Liver (tissue), 9 donors: ENCODE results near the gene CLNS1A. TPM values are rescaled to one million over a fixed set of nuclear protein-coding genes. Genes with fewer than 3 reads are reported as not detected.

Experiments used
- DNase-seq: peaks from one replicate; pipeline ENCODE4 v3.0.0-alpha.2; 2017; ENCODE audit warnings: low spot score
- H3K27ac ChIP-seq, 2 donors: one replicate each; pipeline ENCODE4 v1.7.0; 2013; ENCODE audit warnings: inconsistent platforms in 2 of 2, low read length in 2 of 2, control low read depth in 1 of 2, low read depth in 1 of 2, mild to moderate bottlenecking in 1 of 2
- H3K27me3 ChIP-seq, 4 donors: one replicate each; pipeline versions ENCODE4 v1.6.1 to v1.7.0; 2013; ENCODE audit warnings: low read length in 3 of 4, inconsistent platforms in 1 of 4, mild to moderate bottlenecking in 1 of 4, moderate library complexity in 1 of 4; ENCODE audit not compliant: control insufficient read depth in 4 of 4, insufficient read depth in 4 of 4
- H3K36me3 ChIP-seq, 4 donors: one replicate each; pipeline versions ENCODE4 v1.6.1 to v1.7.0; 2013; ENCODE audit warnings: low read length in 3 of 4, mild to moderate bottlenecking in 3 of 4, low read depth in 1 of 4, moderate library complexity in 1 of 4; ENCODE audit not compliant: control insufficient read depth in 4 of 4, insufficient read depth in 3 of 4
- H3K4me1 ChIP-seq, 4 donors: one replicate each; pipeline versions ENCODE4 v1.6.1 to v1.7.0; 2013; ENCODE audit warnings: low read length in 3 of 4, mild to moderate bottlenecking in 3 of 4, moderate library complexity in 1 of 4; ENCODE audit not compliant: control insufficient read depth in 4 of 4, insufficient read depth in 4 of 4
- H3K4me3 ChIP-seq, 3 donors: one replicate each; pipeline versions ENCODE4 v1.6.1 to v1.7.0; 2013; ENCODE audit warnings: low read length in 3 of 3, control low read depth in 1 of 3, low read depth in 1 of 3, mild to moderate bottlenecking in 1 of 3
- H3K9ac ChIP-seq, 2 donors: one replicate each; pipeline ENCODE4 v1.7.0; 2013; ENCODE audit warnings: low read length in 2 of 2, mild to moderate bottlenecking in 2 of 2, moderate library complexity in 2 of 2, control low read depth in 1 of 2, low read depth in 1 of 2
- H3K9me3 ChIP-seq, 4 donors: one replicate each; pipeline versions ENCODE4 v1.6.1 to v1.7.0; 2013; ENCODE audit warnings: low read length in 3 of 4; ENCODE audit not compliant: control insufficient read depth in 4 of 4
- ATF3 ChIP-seq: IDR thresholded peaks from 2 replicates; pipeline ENCODE4 v1.6.1; 2016; ENCODE audit warnings: antibody characterized with exemption
- FOXA1 ChIP-seq: IDR thresholded peaks from 2 replicates; pipeline ENCODE4 v1.6.1; 2016; ENCODE audit warnings: antibody characterized with exemption
- FOXA2 ChIP-seq: IDR thresholded peaks from 2 replicates; pipeline ENCODE4 v1.6.1; 2016; ENCODE audit warnings: antibody characterized with exemption
- GABPA ChIP-seq, 2 donors: IDR thresholded peaks in 1 of 2; conservative IDR thresholded peaks in 1 of 2; 2 replicates each; pipeline ENCODE4 v1.6.1; 2016; ENCODE audit warnings: antibody characterized with exemption in 2 of 2, mild to moderate bottlenecking in 1 of 2, moderate library complexity in 1 of 2
- HNF4A ChIP-seq, 2 donors: conservative IDR thresholded peaks; 2 replicates each; pipeline ENCODE4 v1.6.1; 2016; ENCODE audit warnings: antibody characterized with exemption in 2 of 2, mild to moderate bottlenecking in 2 of 2
- HNF4G ChIP-seq: IDR thresholded peaks from 2 replicates; pipeline ENCODE4 v1.6.1; 2016; ENCODE audit warnings: antibody characterized with exemption
- JUND ChIP-seq, 2 donors: IDR thresholded peaks; 2 replicates each; pipeline ENCODE4 v1.6.1; 2016; ENCODE audit warnings: antibody characterized with exemption in 2 of 2
- MAX ChIP-seq: IDR thresholded peaks from 2 replicates; pipeline ENCODE4 v1.6.1; 2016; ENCODE audit warnings: antibody characterized with exemption
- REST ChIP-seq: IDR thresholded peaks from 2 replicates; pipeline ENCODE4 v1.6.1; 2016; ENCODE audit warnings: antibody characterized with exemption, mild to moderate bottlenecking
- RXRA ChIP-seq, 2 donors: IDR thresholded peaks; 2 replicates each; pipeline ENCODE4 v1.6.1; 2017 to 2018; ENCODE audit warnings: antibody characterized with exemption in 2 of 2, mild to moderate bottlenecking in 1 of 2
- TAF1 ChIP-seq: conservative IDR thresholded peaks from 2 replicates; pipeline ENCODE4 v1.6.1; 2016; ENCODE audit warnings: antibody characterized with exemption, mild to moderate bottlenecking
- YY1 ChIP-seq: IDR thresholded peaks from 2 replicates; pipeline ENCODE4 v1.6.1; 2016; ENCODE audit warnings: antibody characterized with exemption, mild to moderate bottlenecking
- ZBTB33 ChIP-seq: IDR thresholded peaks from 2 replicates; pipeline ENCODE4 v1.6.1; 2016; ENCODE audit warnings: antibody characterized with exemption
- WGBS: extraction: QIAGEN DNeasy Blood & Tissue Kit; methylation state at CpG from one replicate; pipeline ENCODE4 v1.1.7; 2013; 5-methylcytosine and 5-hydroxymethylcytosine counted together
- polyA plus RNA-seq, 2 donors: library from polyadenylated mRNA; stranded (reverse) in 1 of 2; unstranded in 1 of 2; fragments of 200-250 nt in 1 of 2; fragments of >200 nt in 1 of 2; fragmentation: Nextera tagmentation in 1 of 2; extraction: Ambion mirVana in 1 of 2; gene quantifications; one replicate each; pipeline versions ENCODE4 v1.2.1 to v1.2.3, GENCODE V29; 2013 to 2015
- total RNA-seq, 2 donors: library from RNA; depleted of rRNA; stranded (reverse); fragments of >200 nt; gene quantifications; one replicate each; pipeline ENCODE4 v1.2.3, GENCODE V29; 2014
- donor health status: healthy.
- donor health status: healthy.
- donor health status: healthy.
- donor health status: healthy.
- donor health status: healthy.

The CLNS1A gene
- total and polyA plus RNA-seq, 4 donors: 40.4 to 92.8 (median 70.5) TPM

GRCh38 chr11:77654770-77655434 lies 17.3 kb upstream of the CLNS1A start:
- 95% methylated on average over 4 of the region's 4 CpGs for WGBS
- TF ChIP-seq MAX: no peak
- TF ChIP-seq TAF1: no peak
- TF ChIP-seq FOXA1: no peak
- no peak for TF ChIP-seq HNF4A (conservative IDR thresholded peaks at IDR 0.05)
- no peak for TF ChIP-seq GABPA (IDR thresholded peaks at IDR 0.05 in 1 of 2, conservative IDR thresholded peaks at IDR 0.05 in 1 of 2)
- TF ChIP-seq ATF3: no peak
- TF ChIP-seq JUND (IDR thresholded peaks at IDR 0.05): no peak
- no peak for TF ChIP-seq YY1
- TF ChIP-seq RXRA (IDR thresholded peaks at IDR 0.05): no peak
- no peak for TF ChIP-seq HNF4G
- TF ChIP-seq REST: no peak
- H3K9ac ChIP-seq: no peak overlapping the region
- no peaks in the 10 kb centered on the region for H3K27me3 ChIP-seq
- H3K36me3 ChIP-seq: no peaks in the 10 kb centered on the region
- DNase-seq: no peak
- H3K4me1 ChIP-seq: no peaks in the 10 kb centered on the region
- H3K27ac ChIP-seq: no peak overlapping the region
- no peaks in the 10 kb centered on the region for H3K9me3 ChIP-seq
- no peak overlapping the region for H3K4me3 ChIP-seq

- H3K4me1 ChIP-seq: no peaks in the 10 kb centered on the region
- TF ChIP-seq ZBTB33: no peak
- TF ChIP-seq FOXA2: no peak
- no peak for TF ChIP-seq MAX
- TF ChIP-seq RXRA (IDR thresholded peaks at IDR 0.05): no peak
- WGBS: 76% methylated on average over 3 of the region's 3 CpGs
Measured at GRCh38 chr11:77650123-77650522, 12.5 kb upstream of the CLNS1A start.

More at GRCh38 chr11:77650123-77650522, 12.5 kb upstream of the CLNS1A start:
- no peak overlapping the region for H3K9ac ChIP-seq
- no peaks in the 10 kb centered on the region for H3K27me3 ChIP-seq
- H3K27ac ChIP-seq: no peak overlapping the region
- no peak for DNase-seq
- H3K36me3 ChIP-seq: no peaks in the 10 kb centered on the region
- no peak overlapping the region for H3K4me3 ChIP-seq
- no peaks in the 10 kb centered on the region for H3K9me3 ChIP-seq
